Esophagus squamous epithelium (tissue), 4 donors: ENCODE data around the gene TMEM38B.

Experiments used
- CTCF ChIP-seq, 6 experiments: fragments of 450-650 bp in 4 of 6; fragments of 200-600 bp in 2 of 6; sonication (generic) in 2 of 6; IDR thresholded peaks; one replicate each; pipeline ENCODE4 v1.5.1; 2016 to 2019; ENCODE audit warnings: antibody characterized with exemption in 6 of 6, mild to moderate bottlenecking in 4 of 6, moderate library complexity in 4 of 6
- POLR2A ChIP-seq, 4 donors: fragments of 450-650 bp; IDR thresholded peaks; one replicate each; pipeline ENCODE4 v1.6.1; 2017; ENCODE audit warnings: antibody characterized with exemption in 4 of 4, mild to moderate bottlenecking in 4 of 4, moderate library complexity in 3 of 4

DNA sequence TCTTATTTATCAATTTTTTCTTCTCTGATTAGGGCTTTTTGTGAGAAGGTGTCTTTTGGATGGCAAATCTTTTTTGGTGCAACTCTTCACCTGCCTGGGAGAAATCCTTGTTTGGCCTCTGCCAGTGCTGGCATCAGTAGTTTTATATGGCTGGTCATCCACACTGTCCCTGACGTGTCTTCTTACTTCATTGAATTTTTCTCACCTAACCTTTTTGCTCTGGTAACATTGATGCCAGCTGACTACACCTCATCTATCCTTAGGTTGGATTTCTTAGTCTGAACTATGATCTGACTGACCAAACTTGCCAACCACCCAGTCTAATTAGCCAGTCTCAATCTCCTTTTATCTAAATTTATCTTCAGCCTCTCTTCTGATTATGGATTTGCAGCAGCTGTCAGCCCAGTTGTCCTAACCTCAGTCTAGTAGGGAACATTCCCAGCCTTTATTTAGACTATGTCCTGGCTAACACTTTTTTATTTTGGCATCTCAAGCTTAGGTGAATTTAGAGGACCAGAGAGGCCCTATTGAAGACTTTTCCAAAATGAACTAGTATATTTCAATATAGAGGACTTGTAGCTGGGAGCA lies 10.6 kb upstream of the TMEM38B start:
- no peak for TF ChIP-seq CTCF (IDR thresholded peaks at IDR 0.05)
- TF ChIP-seq POLR2A (IDR thresholded peaks at IDR 0.05): no peak
